ENCODE results near the gene GDF15.

The GDF15 gene

DNA sequence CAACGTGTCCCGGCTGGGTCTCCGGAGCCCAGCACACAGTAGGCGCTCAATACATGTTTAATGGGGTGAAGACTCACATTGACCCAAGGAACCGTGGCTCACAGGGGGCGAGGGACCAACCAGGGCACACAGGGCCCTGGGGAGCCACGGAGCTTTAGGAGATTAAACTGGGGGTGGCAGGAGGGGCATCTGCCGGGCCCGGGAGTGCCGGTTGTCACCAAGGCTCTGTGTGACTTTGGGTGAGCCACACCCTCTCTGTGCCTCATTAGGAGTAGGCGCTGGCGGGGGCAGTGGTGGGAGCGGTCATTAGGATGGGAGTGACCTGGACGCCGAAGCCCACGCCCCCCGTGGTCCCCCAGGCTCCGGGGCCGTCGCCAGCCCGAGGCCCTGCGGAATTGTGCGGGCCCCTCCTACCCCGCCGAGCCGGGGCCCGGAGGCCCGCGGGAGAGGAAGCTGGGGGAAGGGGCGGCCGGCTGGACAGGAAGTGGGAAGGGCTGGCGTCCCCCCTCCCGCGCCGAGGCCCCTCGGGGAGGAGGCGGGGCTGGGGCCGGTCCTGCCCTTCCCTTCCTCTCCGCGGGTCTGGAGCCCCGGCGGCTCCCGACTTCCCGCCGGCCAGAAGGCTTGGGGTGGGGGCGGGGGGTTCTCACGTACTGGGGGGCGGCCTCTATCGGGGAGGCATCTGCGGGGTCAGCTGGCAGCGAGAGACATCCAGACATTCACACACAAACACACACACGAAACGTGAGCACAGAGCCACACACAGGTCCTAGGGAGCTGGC, 31.5 kb downstream of the GDF15 start (continued):
- TF ChIP-seq ZFP69B (tag by site-specific recombination; IDR thresholded peaks at IDR 0.05) (peak; percentile 63; the same call in 1 of the 2 replicates), ZSCAN30 (tag by site-specific recombination; IDR thresholded peaks at IDR 0.05) (peak; percentile 83), ZNF658 (tag by site-specific recombination; IDR thresholded peaks at IDR 0.05) (no peak), ZNF155 (tag by site-specific recombination; IDR thresholded peaks at IDR 0.05) (no peak), HOXC10 (CRISPR knock-in tag; IDR thresholded peaks at IDR 0.05) (no peak), ZBTB20 (tag by site-specific recombination; IDR thresholded peaks at IDR 0.05) (peak; percentile 88), ZNF792 (tag by site-specific recombination; IDR thresholded peaks at IDR 0.05) (peak; percentile 100)

DNA sequence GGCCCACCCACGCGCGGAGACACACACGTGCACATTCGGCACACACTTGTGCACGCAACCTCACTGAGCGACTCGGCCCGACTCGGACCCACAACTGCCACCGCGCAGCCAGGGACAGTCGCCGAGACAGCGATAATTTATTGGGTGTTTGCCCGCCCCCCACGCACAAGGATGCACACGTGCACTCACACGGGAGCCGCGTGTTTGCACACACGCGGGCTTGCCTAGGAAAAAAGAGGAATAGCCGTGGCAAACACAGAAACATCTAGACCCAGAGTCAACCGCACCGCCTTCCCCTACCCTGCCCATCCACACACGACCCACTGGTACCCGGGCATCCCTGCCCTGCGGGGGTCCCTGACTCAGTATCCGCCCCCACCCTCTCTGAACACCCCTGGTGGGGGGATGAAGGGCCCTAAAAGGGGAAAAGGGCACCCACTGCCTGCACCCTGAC, 32.1 kb downstream of the GDF15 start:
- TF ChIP-seq, protein P1, sequence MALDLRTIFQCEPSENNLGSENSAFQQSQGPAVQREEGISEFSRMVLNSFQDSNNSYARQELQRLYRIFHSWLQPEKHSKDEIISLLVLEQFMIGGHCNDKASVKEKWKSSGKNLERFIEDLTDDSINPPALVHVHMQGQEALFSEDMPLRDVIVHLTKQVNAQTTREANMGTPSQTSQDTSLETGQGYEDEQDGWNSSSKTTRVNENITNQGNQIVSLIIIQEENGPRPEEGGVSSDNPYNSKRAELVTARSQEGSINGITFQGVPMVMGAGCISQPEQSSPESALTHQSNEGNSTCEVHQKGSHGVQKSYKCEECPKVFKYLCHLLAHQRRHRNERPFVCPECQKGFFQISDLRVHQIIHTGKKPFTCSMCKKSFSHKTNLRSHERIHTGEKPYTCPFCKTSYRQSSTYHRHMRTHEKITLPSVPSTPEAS (tag by site-specific recombination; IDR thresholded peaks at IDR 0.05): 0 out of 2 replicates have a peak, but pooled peaks have one; percentile 60
- TF ChIP-seq, protein P2, sequence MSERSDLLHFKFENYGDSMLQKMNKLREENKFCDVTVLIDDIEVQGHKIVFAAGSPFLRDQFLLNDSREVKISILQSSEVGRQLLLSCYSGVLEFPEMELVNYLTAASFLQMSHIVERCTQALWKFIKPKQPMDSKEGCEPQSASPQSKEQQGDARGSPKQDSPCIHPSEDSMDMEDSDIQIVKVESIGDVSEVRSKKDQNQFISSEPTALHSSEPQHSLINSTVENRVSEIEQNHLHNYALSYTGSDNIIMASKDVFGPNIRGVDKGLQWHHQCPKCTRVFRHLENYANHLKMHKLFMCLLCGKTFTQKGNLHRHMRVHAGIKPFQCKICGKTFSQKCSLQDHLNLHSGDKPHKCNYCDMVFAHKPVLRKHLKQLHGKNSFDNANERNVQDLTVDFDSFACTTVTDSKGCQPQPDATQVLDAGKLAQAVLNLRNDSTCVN (tag by site-specific recombination; optimal IDR thresholded peaks at IDR 0.05): peak; percentile 26
- TF ChIP-seq, protein P3, sequence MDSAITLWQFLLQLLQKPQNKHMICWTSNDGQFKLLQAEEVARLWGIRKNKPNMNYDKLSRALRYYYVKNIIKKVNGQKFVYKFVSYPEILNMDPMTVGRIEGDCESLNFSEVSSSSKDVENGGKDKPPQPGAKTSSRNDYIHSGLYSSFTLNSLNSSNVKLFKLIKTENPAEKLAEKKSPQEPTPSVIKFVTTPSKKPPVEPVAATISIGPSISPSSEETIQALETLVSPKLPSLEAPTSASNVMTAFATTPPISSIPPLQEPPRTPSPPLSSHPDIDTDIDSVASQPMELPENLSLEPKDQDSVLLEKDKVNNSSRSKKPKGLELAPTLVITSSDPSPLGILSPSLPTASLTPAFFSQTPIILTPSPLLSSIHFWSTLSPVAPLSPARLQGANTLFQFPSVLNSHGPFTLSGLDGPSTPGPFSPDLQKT (IDR thresholded peaks at IDR 0.05; ENCODE audit: borderline replicate concordance, low read depth, low read length): no peak
- TF ChIP-seq EGR2 (tag by site-specific recombination; IDR thresholded peaks at IDR 0.05; ENCODE audit: low read depth): 0 out of 2 replicates have a peak, but pooled peaks have one; percentile 50
- TF ChIP-seq ZNF707 (tag by site-specific recombination; IDR thresholded peaks at IDR 0.05): no peak
- peak; percentile 73 for TF ChIP-seq ZFHX2 (tag by site-specific recombination; conservative IDR thresholded peaks at IDR 0.05)
- peak; percentile 3; the same call in 1 of the 2 replicates for TF ChIP-seq GLIS1 (tag by site-specific recombination; IDR thresholded peaks at IDR 0.05)
- CTCF ChIA-PET: interaction anchor here (0.7 to 4.5 kb wide), 7 partner anchors 8 to 768 kb away, joined by 3 to 32 read pairs (median 5); partner anchors contain the start of gene GDF15
- H3K9me3 ChIP-seq (ENCODE audit: control insufficient read depth, insufficient read depth, low read depth, low read length): no peaks in the 10 kb centered on the region
- POLR2A ChIA-PET: interaction anchor here (0.6 to 4.2 kb wide), 4 partner anchors 19 to 225 kb away, joined by 3 to 75 read pairs (median 4); partner anchors contain the start of genes JUND and MPV17L2
- no peak overlapping the region for H3K27ac ChIP-seq (ENCODE audit: extremely low read depth, low read depth, low read length)
- peaks cover 9% of the 10 kb centered on the region; the same call in 1 of the 2 replicates for H3K4me1 ChIP-seq (ENCODE audit: control insufficient read depth, insufficient read depth, low read length)
- no peaks in the 10 kb centered on the region for H3K36me3 ChIP-seq (ENCODE audit: control insufficient read depth in 2 of 2, insufficient read depth in 1 of 2, low read length in 2 of 2)
- H3K4me3 ChIP-seq (ENCODE audit: low read depth, low read length): no peak overlapping the region; the same call in 1 of the 2 replicates

DNA sequence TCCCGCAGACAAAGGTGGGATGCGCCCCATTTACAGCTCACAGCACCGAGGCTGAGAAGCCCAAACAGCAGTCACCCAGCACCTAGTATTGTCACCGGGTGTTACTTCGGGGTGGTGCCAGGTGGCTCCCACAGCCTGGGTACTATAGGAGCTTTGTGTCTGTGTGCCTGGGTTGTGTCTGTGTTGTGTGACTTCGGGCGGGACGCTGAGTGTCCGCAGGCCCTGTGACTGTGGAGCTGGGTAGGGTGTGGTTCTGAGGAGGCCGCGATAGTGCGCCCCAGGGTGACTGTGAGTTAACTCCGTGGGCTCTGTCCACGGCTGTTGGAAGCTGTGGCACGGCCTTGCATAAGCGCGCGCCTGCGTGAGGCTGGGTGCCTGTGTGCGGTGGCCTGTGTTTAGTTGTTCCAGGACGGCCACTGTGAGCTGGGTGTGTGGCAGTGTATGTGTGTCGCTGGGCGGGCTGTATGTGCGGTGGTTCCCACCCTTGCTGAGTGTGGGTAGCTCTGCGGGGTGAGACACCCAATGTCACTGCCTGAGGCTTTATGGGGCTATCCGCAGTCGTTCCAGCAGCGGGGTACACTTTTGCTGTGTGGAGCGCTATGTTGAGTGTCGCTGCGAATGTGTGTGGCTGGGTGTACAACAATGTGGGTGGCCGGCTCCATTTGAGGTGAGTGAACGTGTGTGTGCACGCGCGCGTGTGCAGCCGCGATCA, 32.7 kb downstream of the GDF15 start:
- CTCF ChIA-PET: interaction anchor here (0.6 to 4.5 kb wide), 14 partner anchors 9 to 971 kb away, joined by 3 to 32 read pairs (median 4); partner anchors contain the start of gene GDF15
- Histone ChIP-seq H3K4me3 (ENCODE audit: low read depth, low read length) (peak overlapping the region; percentile 53), H3K4me1 (ENCODE audit: control insufficient read depth, insufficient read depth, low read length) (peaks cover 9% of the 10 kb centered on the region; the same call in 1 of the 2 replicates), H3K27ac (ENCODE audit: extremely low read depth, low read depth, low read length) (peak overlapping the region; percentile 63; the same call in 1 of the 2 replicates), H3K9me3 (ENCODE audit: control insufficient read depth, insufficient read depth, low read depth, low read length) (no peaks in the 10 kb centered on the region), H3K36me3 (ENCODE audit: control insufficient read depth in 2 of 2, insufficient read depth in 1 of 2, low read length in 2 of 2) (no peaks in the 10 kb centered on the region)
- POLR2A ChIA-PET: interaction anchor here (0.5 to 4.2 kb wide), 7 partner anchors 10 to 413 kb away, joined by 3 to 75 read pairs (median 4); partner anchors contain the start of genes JUND and UPF1
- TF ChIP-seq ZFP69B (tag by site-specific recombination; IDR thresholded peaks at IDR 0.05) (peak; percentile 95), ZNF138 (tag by site-specific recombination; IDR thresholded peaks at IDR 0.05; ENCODE audit: borderline replicate concordance) (no peak), ZNF561 (tag by site-specific recombination; IDR thresholded peaks at IDR 0.05; ENCODE audit: borderline replicate concordance) (no peak), KLF1 (tag by site-specific recombination; IDR thresholded peaks at IDR 0.05) (peak; percentile 73; the same call in 1 of the 2 replicates), SP3 (tag by site-specific recombination; IDR thresholded peaks at IDR 0.05) (peak; percentile 44; the same call in 1 of the 2 replicates), GLIS1 (tag by site-specific recombination; IDR thresholded peaks at IDR 0.05) (peak; percentile 97), ZNF48 (tag by site-specific recombination; IDR thresholded peaks at IDR 0.05) (no peak), MZF1 (tag by site-specific recombination; IDR thresholded peaks at IDR 0.05; ENCODE audit: borderline replicate concordance) (no peak), ZNF626 (tag by site-specific recombination; IDR thresholded peaks at IDR 0.05) (no peak), ZNF621 (tag by site-specific recombination; IDR thresholded peaks at IDR 0.05) (no peak), KLF8 (tag by site-specific recombination; IDR thresholded peaks at IDR 0.05) (peak; percentile 62)
- TF ChIP-seq, protein P4, sequence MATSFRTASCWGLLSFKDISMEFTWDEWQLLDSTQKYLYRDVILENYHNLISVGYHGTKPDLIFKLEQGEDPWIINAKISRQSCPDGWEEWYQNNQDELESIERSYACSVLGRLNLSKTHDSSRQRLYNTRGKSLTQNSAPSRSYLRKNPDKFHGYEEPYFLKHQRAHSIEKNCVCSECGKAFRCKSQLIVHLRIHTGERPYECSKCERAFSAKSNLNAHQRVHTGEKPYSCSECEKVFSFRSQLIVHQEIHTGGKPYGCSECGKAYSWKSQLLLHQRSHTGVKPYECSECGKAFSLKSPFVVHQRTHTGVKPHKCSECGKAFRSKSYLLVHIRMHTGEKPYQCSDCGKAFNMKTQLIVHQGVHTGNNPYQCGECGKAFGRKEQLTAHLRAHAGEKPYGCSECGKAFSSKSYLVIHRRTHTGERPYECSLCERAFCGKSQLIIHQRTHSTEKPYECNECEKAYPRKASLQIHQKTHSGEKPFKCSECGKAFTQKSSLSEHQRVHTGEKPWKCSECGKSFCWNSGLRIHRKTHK (tag by site-specific recombination; IDR thresholded peaks at IDR 0.05): no peak
- TF ChIP-seq, protein P2 (tag by site-specific recombination; optimal IDR thresholded peaks at IDR 0.05): peak; percentile 81
